Effector CD8-positive, alpha-beta T cell (primary cell): ENCODE results near the gene ANP32B.

Experiments used
- DNase-seq: peaks from one replicate; lab custom pipeline; 2025; lab: John Stamatoyannopoulos, UW

The ANP32B gene

GRCh38 chr9:98031169-98031568 lies 48.0 kb downstream of the ANP32B start:
- no peak for DNase-seq

GRCh38 chr9:98031935-98032334 lies 48.8 kb downstream of the ANP32B start:
- no peak for DNase-seq

- DNase-seq = peak; percentile 90
Observed at GRCh38 chr9:98034593-98035546, 51.7 kb downstream of the ANP32B start.

- no peak for DNase-seq
Observed at GRCh38 chr9:98037357-98037756, 54.2 kb downstream of the ANP32B start.

GRCh38 chr9:98038958-98039357 lies 55.8 kb downstream of the ANP32B start:
- DNase-seq = no peak

GRCh38 chr9:98039607-98040017 lies 56.5 kb downstream of the ANP32B start:
- no peak for DNase-seq

- DNase-seq = no peak
Observed at GRCh38 chr9:98040212-98040611, 57.1 kb downstream of the ANP32B start.

- no peak for DNase-seq
Observed at GRCh38 chr9:98043915-98044314, 60.8 kb downstream of the ANP32B start.

GRCh38 chr9:98045234-98046179 lies 62.4 kb downstream of the ANP32B start:
- DNase-seq = no peak

GRCh38 chr9:98046180-98046543 lies 63.0 kb downstream of the ANP32B start:
- DNase-seq = no peak

- DNase-seq = no peak
Observed at GRCh38 chr9:98047002-98047401, 63.9 kb downstream of the ANP32B start.

GRCh38 chr9:98049288-98050072 lies 66.3 kb downstream of the ANP32B start:
- DNase-seq = no peak

GRCh38 chr9:98050351-98050750 lies 67.2 kb downstream of the ANP32B start:
- DNase-seq = no peak

GRCh38 chr9:98054376-98054951 lies 71.3 kb downstream of the ANP32B start:
- DNase-seq = no peak

GRCh38 chr9:98056269-98057137 lies 73.4 kb downstream of the ANP32B start, which contains the start of gene NANS:
Gene NANS (plus strand): TSS chr9:98056732. CDS start chr9:98056809, 77 bp downstream.
- peak; percentile 83 for DNase-seq

GRCh38 chr9:98057138-98057799 lies 74.1 kb downstream of the ANP32B start:
- DNase-seq = no peak

GRCh38 chr9:98062161-98062560 lies 79.0 kb downstream of the ANP32B start:
- DNase-seq = no peak

GRCh38 chr9:98064623-98065392 lies 81.7 kb downstream of the ANP32B start:
- no peak for DNase-seq
